ENCODE results near the gene RIPK1. TPM values are rescaled to one million over a fixed set of nuclear protein-coding genes. Genes with fewer than 3 reads are reported as not detected.
"Not testable (repeated sequence)": the region's sequence is repeated elsewhere in the genome, so short reads cannot be mapped to it uniquely, and the experiment has no call there.

Gene RIPK1
- total RNA-seq, 3 donors from 2014 or later, result 16.5 to 17.4 (median 16.6) TPM

GRCh38 chr6:3120765-3121089, 52.4 kb downstream of the RIPK1 start:
- Mint-ChIP-seq H3K4me1 (ENCODE audit: low read depth) (peaks cover 18% of the 10 kb centered on the region), H3K9me3 (no peaks in the 10 kb centered on the region), H3K27me3 (ENCODE audit: low read depth) (no peaks in the 10 kb centered on the region), H3K4me3 (no peak overlapping the region), H3K36me3 (ENCODE audit: insufficient read depth) (no peaks in the 10 kb centered on the region)
- ATAC-seq (no peak), DNase-seq (no peak)

- no peak for DNase-seq
- peaks cover 12% of the 10 kb centered on the region for H3K4me1 Mint-ChIP-seq (ENCODE audit: low read depth)
- no peak for ATAC-seq
- no peaks in the 10 kb centered on the region for H3K27me3 Mint-ChIP-seq (ENCODE audit: low read depth)
- no peaks in the 10 kb centered on the region for H3K9me3 Mint-ChIP-seq
- no peak overlapping the region for H3K4me3 Mint-ChIP-seq
- no peaks in the 10 kb centered on the region for H3K36me3 Mint-ChIP-seq (ENCODE audit: insufficient read depth)
Observed at GRCh38 chr6:3122823-3123182, 54.5 kb downstream of the RIPK1 start.

- Mint-ChIP-seq H3K27me3 (ENCODE audit: low read depth) (no peaks in the 10 kb centered on the region), H3K9me3 (no peaks in the 10 kb centered on the region), H3K36me3 (ENCODE audit: insufficient read depth) (peaks cover 4% of the 10 kb centered on the region), H3K4me3 (no peak overlapping the region), H3K4me1 (ENCODE audit: low read depth) (no peaks in the 10 kb centered on the region)
- ATAC-seq (no peak), DNase-seq (no peak)
Observed at GRCh38 chr6:3124667-3125066, 56.4 kb downstream of the RIPK1 start.

- DNase-seq (no peak), ATAC-seq (no peak)
- H3K9me3 Mint-ChIP-seq, result no peaks in the 10 kb centered on the region
- H3K27me3 Mint-ChIP-seq (ENCODE audit: low read depth), result no peaks in the 10 kb centered on the region
- H3K4me3 Mint-ChIP-seq, result no peak overlapping the region
- H3K4me1 Mint-ChIP-seq (ENCODE audit: low read depth), result no peaks in the 10 kb centered on the region
- peaks cover 6% of the 10 kb centered on the region for H3K36me3 Mint-ChIP-seq (ENCODE audit: insufficient read depth)
Observed at GRCh38 chr6:3125815-3126214, 57.5 kb downstream of the RIPK1 start.

- no peak for ATAC-seq
- Mint-ChIP-seq H3K9me3 (no peaks in the 10 kb centered on the region), H3K4me1 (ENCODE audit: low read depth) (no peaks in the 10 kb centered on the region), H3K27me3 (ENCODE audit: low read depth) (no peaks in the 10 kb centered on the region), H3K36me3 (ENCODE audit: insufficient read depth) (peaks cover 17% of the 10 kb centered on the region), H3K4me3 (no peak overlapping the region)
- no peak for DNase-seq
Observed at GRCh38 chr6:3128356-3129108, 60.2 kb downstream of the RIPK1 start.

GRCh38 chr6:3131695-3132094, 63.4 kb downstream of the RIPK1 start:
- H3K4me3 Mint-ChIP-seq, result no peak overlapping the region
- no peaks in the 10 kb centered on the region for H3K27me3 Mint-ChIP-seq (ENCODE audit: low read depth)
- no peaks in the 10 kb centered on the region for H3K9me3 Mint-ChIP-seq
- ATAC-seq (no peak), DNase-seq (no peak)
- H3K4me1 Mint-ChIP-seq (ENCODE audit: low read depth), result no peaks in the 10 kb centered on the region
- H3K36me3 Mint-ChIP-seq (ENCODE audit: insufficient read depth), result peaks cover 25% of the 10 kb centered on the region

- no peaks in the 10 kb centered on the region for H3K27me3 Mint-ChIP-seq (ENCODE audit: low read depth)
- H3K4me3 Mint-ChIP-seq, result no peak overlapping the region
- H3K36me3 Mint-ChIP-seq (ENCODE audit: insufficient read depth), result peaks cover 33% of the 10 kb centered on the region
- H3K9me3 Mint-ChIP-seq, result no peaks in the 10 kb centered on the region
- DNase-seq (no peak), ATAC-seq (no peak)
- H3K4me1 Mint-ChIP-seq (ENCODE audit: low read depth), result no peaks in the 10 kb centered on the region
Observed at GRCh38 chr6:3133515-3133914, 65.2 kb downstream of the RIPK1 start.

- DNase-seq (no peak), ATAC-seq (no peak)
- Mint-ChIP-seq H3K4me1 (ENCODE audit: low read depth) (no peaks in the 10 kb centered on the region), H3K36me3 (ENCODE audit: insufficient read depth) (peaks cover 34% of the 10 kb centered on the region), H3K4me3 (no peak overlapping the region), H3K27me3 (ENCODE audit: low read depth) (no peaks in the 10 kb centered on the region), H3K9me3 (no peaks in the 10 kb centered on the region)
Observed at GRCh38 chr6:3135668-3136291, 67.5 kb downstream of the RIPK1 start.

GRCh38 chr6:3136292-3137011, 68.2 kb downstream of the RIPK1 start:
- no peak for DNase-seq
- Mint-ChIP-seq H3K4me1 (ENCODE audit: low read depth) (no peaks in the 10 kb centered on the region), H3K27me3 (ENCODE audit: low read depth) (no peaks in the 10 kb centered on the region), H3K9me3 (no peaks in the 10 kb centered on the region), H3K4me3 (no peak overlapping the region), H3K36me3 (ENCODE audit: insufficient read depth) (peaks cover 32% of the 10 kb centered on the region)
- ATAC-seq, result no peak

- ATAC-seq (no peak), DNase-seq (no peak)
- H3K9me3 Mint-ChIP-seq, result no peaks in the 10 kb centered on the region
- H3K36me3 Mint-ChIP-seq (ENCODE audit: insufficient read depth), result peaks cover 28% of the 10 kb centered on the region
- no peaks in the 10 kb centered on the region for H3K27me3 Mint-ChIP-seq (ENCODE audit: low read depth)
- no peaks in the 10 kb centered on the region for H3K4me1 Mint-ChIP-seq (ENCODE audit: low read depth)
- no peak overlapping the region for H3K4me3 Mint-ChIP-seq
Observed at GRCh38 chr6:3137057-3137777, 68.9 kb downstream of the RIPK1 start.

GRCh38 chr6:3137873-3138272, 69.6 kb downstream of the RIPK1 start:
- H3K9me3 Mint-ChIP-seq; DNase-seq; ATAC-seq; H3K4me1 Mint-ChIP-seq (ENCODE audit: low read depth); H3K27me3 Mint-ChIP-seq (ENCODE audit: low read depth); H3K4me3 Mint-ChIP-seq: not testable (repeated sequence)
- peaks cover 28% of the 10 kb centered on the region for H3K36me3 Mint-ChIP-seq (ENCODE audit: insufficient read depth)

- Mint-ChIP-seq H3K9me3 (no peaks in the 10 kb centered on the region), H3K36me3 (ENCODE audit: insufficient read depth) (peaks cover 31% of the 10 kb centered on the region), H3K27me3 (ENCODE audit: low read depth) (no peaks in the 10 kb centered on the region), H3K4me3 (no peak overlapping the region), H3K4me1 (ENCODE audit: low read depth) (no peaks in the 10 kb centered on the region)
- DNase-seq (no peak), ATAC-seq (no peak)
Observed at GRCh38 chr6:3138341-3138740, 70.0 kb downstream of the RIPK1 start.

GRCh38 chr6:3139090-3139903, 71.0 kb downstream of the RIPK1 start:
- no peaks in the 10 kb centered on the region for H3K9me3 Mint-ChIP-seq
- H3K36me3 Mint-ChIP-seq (ENCODE audit: insufficient read depth), result peaks cover 33% of the 10 kb centered on the region
- no peak overlapping the region for H3K4me3 Mint-ChIP-seq
- no peaks in the 10 kb centered on the region for H3K4me1 Mint-ChIP-seq (ENCODE audit: low read depth)
- ATAC-seq (no peak), DNase-seq (no peak)
- H3K27me3 Mint-ChIP-seq (ENCODE audit: low read depth), result no peaks in the 10 kb centered on the region

- no peak for ATAC-seq
- peaks cover 35% of the 10 kb centered on the region for H3K36me3 Mint-ChIP-seq (ENCODE audit: insufficient read depth)
Observed at GRCh38 chr6:3140201-3140600, 71.9 kb downstream of the RIPK1 start.

More at GRCh38 chr6:3140201-3140600, 71.9 kb downstream of the RIPK1 start:
- H3K9me3 Mint-ChIP-seq, result no peaks in the 10 kb centered on the region
- DNase-seq, result no peak
- H3K4me3 Mint-ChIP-seq, result no peak overlapping the region
- H3K4me1 Mint-ChIP-seq (ENCODE audit: low read depth), result no peaks in the 10 kb centered on the region
- H3K27me3 Mint-ChIP-seq (ENCODE audit: low read depth), result no peaks in the 10 kb centered on the region
